ENCODE data around the gene NDE1.

GRCh38 chr16:15765880-15766279, 115.8 kb downstream of the NDE1 start:
- TF ChIP-seq, protein P1, sequence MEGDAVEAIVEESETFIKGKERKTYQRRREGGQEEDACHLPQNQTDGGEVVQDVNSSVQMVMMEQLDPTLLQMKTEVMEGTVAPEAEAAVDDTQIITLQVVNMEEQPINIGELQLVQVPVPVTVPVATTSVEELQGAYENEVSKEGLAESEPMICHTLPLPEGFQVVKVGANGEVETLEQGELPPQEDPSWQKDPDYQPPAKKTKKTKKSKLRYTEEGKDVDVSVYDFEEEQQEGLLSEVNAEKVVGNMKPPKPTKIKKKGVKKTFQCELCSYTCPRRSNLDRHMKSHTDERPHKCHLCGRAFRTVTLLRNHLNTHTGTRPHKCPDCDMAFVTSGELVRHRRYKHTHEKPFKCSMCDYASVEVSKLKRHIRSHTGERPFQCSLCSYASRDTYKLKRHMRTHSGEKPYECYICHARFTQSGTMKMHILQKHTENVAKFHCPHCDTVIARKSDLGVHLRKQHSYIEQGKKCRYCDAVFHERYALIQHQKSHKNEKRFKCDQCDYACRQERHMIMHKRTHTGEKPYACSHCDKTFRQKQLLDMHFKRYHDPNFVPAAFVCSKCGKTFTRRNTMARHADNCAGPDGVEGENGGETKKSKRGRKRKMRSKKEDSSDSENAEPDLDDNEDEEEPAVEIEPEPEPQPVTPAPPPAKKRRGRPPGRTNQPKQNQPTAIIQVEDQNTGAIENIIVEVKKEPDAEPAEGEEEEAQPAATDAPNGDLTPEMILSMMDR (IDR thresholded peaks at IDR 0.05) = peak; percentile 40 to 57 (median 55)
- no peak for TF ChIP-seq POLR2A (IDR thresholded peaks at IDR 0.05)
